Posterior vena cava (tissue), 2 donors: ENCODE measurements around the gene HOXD4. TPM values are rescaled to one million over a fixed set of nuclear protein-coding genes. Genes with fewer than 3 reads are reported as not detected.

Experiments
- DNase-seq: peaks from one replicate; pipeline ENCODE4 v3.0.0-alpha.2; 2020; ENCODE audit warnings: low spot score
- intact Hi-C, 2 donors: fragments of 100-400 bp; cut with DNase I; formaldehyde crosslinking; loops; one replicate each; pipeline versions ENCODE4 v1.14.1 to v1.14.2; 2022 to 2023
- total RNA-seq, 2 donors: library from RNA; stranded (reverse); fragmentation: NEBNext Ultra II Directional; extraction: Animal tissue kit (Norgen Biotek cat#: 25700); gene quantifications; one replicate each; pipeline ENCODE4 v1.2.1, GENCODE V29; 2021
- donor health status: DM: yes; HTN: yes; CAD: no.
- donor health status: DM: yes; HTN: yes; CAD: no.

HOXD4 gene
- total RNA-seq, 2 donors from 2014 or later: 7.2 to 9.9 TPM

DNA sequence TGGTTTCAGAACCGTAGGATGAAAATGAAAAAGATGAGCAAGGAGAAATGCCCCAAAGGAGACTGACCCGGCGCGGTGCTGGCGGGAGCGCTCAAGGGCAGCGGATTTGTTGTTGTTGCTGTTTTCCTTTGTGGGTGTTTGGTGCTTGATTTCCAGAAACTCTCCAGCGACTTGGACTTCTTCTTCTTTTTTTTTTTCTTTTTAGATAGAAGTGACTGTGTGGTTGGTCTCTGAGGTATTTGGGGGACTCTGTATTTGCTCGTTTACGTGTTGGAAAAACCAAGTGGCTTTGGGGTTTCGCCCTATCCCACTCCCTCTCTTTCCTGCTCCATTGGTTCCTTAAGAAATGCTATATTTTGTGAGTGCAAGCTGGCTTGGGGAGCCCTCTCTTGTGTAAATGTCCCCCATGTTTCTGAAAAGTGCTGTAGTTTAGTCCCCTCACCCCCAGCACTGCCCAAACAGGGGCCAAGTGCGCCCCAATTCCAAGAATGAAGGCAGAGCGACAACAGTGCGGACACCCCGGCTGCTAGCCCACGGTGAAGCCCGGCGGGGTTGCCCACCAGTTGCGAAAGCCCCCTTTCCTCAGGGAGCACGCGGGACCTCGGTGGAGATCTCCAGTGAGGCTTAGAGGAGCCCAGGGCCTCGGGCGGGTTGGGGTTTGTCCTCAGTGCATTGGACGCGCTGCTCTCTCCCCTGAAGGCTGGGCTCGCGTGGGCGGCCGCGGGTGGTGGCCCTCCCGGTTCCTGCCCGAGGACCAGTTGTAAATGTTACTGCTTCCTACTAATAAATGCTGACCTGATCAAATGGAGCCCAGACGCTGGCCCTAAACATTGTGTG is 27.0 kb upstream of the HOXD4 start:
- intact Hi-C loops: loop anchor here in 1 of 2 donors (2.0 kb wide), 1 partner anchor 688 kb away; no protein-coding TSS in a partner anchor
- DNase-seq: peak; percentile 73

DNA sequence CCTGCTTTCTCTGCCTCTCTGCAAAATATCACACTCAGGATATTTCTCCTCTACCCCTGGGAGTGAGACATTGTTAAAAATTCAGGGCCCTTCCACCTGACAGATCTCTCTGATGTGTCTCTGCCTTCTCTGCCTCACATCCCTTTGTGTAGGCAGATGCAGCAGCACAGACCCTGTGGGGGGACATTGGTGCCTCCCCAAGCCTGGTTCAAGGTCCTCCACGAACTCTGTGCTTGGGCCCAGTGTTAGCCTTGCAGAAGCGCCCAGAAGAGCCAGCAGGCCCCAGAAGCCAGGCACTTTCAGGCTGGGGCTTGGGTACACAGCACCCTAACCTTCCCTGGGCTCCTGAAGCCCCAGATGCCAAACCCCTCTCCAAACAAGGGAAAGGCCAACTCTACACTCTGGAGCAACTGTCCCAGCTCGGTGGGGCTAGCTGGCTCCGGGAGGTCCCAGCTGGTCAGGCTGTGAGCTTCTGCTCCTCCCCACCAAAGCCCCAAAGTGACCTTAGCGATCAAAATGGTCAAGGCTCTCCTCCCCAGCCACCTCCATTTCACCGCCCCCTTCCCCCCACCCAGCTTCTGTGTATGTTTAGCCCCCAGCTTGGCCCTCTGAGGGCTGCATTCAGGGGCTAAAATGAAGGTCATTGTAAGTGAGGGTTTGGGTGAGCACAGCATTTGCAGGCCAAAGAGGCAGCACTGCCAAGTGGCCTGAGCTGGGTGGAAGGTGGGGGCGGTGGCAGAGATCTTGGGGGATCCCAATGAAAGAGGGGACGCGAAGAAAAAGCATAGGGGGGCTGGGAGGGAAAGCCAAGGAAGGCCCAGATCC is 26.2 kb upstream of the HOXD4 start:
- intact Hi-C loops: loop anchor here (2.0 to 5.0 kb wide), 4 partner anchors 687 to 1037 kb away; no protein-coding TSS in a partner anchor

DNA sequence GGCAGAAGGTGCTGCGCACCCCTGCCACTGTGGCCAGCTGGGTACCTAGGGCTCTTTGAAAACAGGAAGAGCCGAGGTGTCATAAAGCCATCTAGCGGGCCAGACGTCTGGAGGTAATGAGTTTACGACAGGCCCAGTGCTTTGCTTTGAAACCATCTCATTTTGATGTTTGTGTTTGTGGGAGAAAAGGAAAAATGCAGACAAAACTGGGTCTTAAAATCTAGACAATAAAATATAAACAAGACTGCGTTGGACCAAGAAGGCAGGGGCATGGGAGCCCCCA is 25.6 kb upstream of the HOXD4 start:
- intact Hi-C loops: loop anchor here (2.0 to 5.0 kb wide), 4 partner anchors 687 to 1037 kb away; no protein-coding TSS in a partner anchor
- no peak for DNase-seq

More for the DNA sequence above, 26.2 kb upstream of the HOXD4 start:
- no peak for DNase-seq

DNA sequence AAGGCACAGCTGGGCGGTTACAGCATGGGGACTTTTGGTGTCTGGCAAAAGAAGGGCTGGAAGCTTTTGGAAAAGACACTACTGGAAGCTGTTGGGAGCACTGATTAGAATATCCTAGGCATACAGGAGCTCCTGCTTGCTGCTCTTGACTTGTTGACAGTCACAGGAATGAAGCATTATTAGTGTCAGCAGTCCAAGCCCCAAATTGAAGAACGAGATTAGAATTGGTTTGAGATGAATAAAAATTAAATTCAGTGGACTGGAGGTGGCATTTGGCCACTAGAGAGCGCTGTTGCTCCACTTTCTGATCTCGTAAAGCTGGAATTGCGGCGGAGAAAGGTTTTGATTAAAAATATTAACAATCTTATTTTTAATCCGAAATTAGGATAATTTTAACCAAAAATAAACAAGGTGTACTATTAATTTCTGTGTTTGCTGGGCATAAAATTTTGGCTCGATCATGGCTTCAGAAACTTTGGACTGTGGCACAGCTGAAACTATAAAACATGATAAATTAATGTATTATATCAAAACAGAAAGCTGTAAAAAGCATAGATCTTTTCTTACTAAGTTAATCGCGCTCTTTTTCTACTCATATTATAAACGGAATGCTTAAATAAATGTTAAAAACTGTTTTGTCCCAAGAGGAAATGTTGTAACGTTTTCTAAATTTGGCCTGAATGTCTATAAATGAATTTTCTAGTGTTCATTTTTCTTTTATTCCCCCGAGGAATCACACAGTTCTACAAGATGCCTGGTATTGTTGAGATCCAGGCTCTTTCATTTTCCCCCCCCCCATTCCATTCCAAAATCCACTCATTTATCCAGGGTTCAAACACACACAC is 24.2 kb upstream of the HOXD4 start:
- intact Hi-C loops: loop anchor here in 1 of 2 donors (5.0 kb wide), 3 partner anchors 685 to 1035 kb away; no protein-coding TSS in a partner anchor
- no peak for DNase-seq

GRCh38 chr2:176127774-176128072 is 23.6 kb upstream of the HOXD4 start:
- no peak for DNase-seq
- intact Hi-C loops: loop anchor here (2.0 to 5.0 kb wide), 4 partner anchors 685 to 1035 kb away; no protein-coding TSS in a partner anchor

DNA sequence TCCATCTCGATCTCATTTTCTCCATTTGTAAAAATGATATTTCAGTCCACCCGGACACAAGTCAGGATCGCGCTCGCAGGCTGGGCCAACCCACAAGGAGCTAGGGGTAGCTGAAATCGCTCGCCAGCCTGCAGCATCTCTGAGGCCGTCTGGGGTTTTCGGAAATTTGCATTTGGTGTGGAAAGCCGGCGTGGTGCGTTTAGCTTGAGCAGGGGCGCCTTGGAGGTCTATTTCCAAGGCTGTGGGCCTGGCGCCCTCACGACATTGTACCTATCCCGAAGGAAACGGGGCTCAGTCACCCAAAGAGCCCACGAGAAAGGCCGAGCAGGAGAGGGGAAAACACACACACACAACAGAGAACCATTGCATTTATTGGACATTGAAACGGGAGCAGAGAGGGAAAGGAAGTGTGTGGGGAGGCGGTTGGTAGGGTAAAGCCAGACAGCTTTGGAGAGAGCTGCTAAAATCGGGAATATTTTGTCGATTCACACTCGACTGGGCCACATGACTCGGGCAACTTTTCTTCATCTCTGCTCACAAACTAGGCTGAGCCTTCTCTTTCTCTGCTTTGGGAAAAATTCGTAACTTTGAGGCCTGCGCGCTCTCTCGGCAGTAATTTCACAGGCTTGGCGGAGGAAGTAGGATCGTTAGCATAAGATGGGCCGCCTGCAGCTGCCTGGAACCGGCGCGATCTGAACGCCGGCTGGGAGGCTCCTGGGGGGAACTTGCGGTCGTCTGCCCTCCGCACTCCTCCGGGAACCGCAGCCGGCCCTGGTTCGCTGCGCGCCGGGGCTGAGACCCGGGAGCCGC is 23.0 kb upstream of the HOXD4 start:
- intact Hi-C loops: loop anchor here (2.0 to 5.0 kb wide), 4 partner anchors 684 to 1034 kb away; no protein-coding TSS in a partner anchor
- DNase-seq: peak; percentile 83

DNA sequence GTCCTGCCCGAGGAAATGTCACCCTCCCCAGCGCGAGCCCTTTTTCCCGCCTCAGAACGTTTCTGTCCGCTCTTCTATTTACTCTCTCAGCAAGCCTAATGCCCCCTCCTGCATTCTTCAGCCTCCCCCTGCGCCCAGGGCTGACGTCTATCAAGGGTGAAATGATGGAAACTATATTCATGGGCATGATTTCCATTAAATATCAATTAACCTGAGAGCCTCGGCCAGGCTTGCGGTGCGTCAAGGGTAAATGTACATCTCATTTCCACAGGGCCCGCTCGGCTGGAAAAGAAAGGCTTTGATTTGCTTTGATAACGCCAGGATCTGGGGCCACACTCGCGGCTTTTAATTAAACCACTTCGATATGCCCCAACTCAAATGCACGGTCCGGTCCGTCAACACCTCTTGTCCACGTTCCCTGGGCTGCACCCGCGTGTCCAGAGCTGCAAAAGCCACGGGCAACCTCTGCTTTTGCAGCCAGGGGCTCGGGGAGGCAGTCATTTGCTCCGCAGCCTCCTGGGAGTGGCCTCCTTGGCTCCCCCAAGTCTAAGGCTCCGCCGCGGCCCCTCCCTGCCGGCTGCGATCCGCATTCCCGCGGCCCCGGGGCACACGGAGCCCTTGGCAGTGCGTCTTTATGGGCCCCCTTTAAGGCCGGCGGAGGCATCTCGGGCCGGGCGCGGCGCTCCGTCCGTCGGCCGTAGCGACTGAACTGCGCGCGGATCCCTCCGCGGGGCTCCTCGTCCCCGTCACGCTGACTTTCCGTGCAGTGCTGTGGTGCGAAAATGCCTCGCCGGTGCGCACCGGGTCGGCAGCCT is 22.2 kb upstream of the HOXD4 start, which contains the start of gene HOXD8:
HOXD8 (plus strand) TSS at position 724 of the 815 bp plus-strand sequence. CDS start 662 bp downstream, outside the sequence.
- peak; percentile 95 for DNase-seq
- intact Hi-C loops: loop anchor here (2.0 to 5.0 kb wide), 4 partner anchors 683 to 1033 kb away; no protein-coding TSS in a partner anchor

GRCh38 chr2:176129813-176130146 is 21.6 kb upstream of the HOXD4 start:
- intact Hi-C loops: loop anchor here (2.0 to 5.0 kb wide), 4 partner anchors 683 to 1033 kb away; no protein-coding TSS in a partner anchor
- peak; percentile 86 for DNase-seq

- peak; percentile 83 for DNase-seq
- intact Hi-C loops: no loop called here
Observed at GRCh38 chr2:176130147-176130956, 21.0 kb upstream of the HOXD4 start.

DNA sequence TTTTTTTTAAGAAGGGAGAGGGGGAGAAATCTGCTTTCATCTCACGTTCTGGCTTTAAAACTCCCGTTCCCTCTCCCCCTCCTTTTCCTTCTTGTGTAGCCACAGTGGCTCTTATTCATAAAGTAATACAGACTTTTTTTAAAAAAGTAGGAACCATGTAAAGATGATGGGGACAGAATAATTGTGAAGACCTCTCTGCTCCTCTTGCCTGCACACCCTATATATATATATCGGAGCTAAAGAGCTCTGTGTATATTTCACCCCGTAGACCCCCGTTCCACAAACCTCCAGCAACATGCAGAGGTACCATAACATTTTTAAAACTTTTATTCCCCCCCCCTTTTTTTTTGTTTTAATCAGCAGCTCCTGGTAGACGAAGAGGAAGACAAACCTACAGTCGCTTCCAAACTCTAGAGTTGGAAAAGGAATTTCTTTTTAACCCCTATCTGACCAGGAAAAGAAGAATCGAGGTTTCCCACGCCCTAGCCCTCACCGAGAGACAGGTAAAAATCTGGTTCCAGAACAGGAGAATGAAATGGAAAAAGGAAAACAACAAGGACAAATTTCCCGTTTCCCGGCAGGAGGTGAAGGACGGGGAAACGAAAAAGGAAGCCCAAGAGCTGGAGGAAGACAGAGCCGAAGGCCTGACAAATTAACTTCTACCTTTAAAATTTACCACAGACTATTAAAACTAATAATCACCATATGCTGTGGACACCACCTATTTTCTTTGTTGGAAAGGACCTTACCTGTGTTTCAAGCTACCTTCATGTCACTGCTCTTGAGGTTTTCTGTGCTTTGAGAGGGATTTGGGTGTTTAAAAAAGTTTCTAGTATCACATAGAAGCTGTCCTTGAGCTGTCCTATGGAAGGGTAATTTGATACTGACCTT is 20.1 kb upstream of the HOXD4 start:
- intact Hi-C loops: no loop called here
- DNase-seq: no peak

DNA sequence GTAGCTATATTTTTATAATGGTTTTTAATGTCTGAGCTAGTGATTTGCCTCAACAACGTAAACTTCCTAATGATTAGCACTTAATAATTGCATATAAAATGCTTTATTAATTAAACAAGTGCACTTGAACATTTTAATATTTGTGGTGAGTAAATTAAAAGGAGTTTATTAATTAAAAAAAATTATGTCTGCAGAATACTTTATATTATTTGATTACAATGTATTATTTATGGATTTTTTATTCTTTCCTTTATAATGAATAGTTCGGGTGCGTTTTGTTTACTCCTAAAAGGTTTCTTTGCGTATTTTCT is 19.5 kb upstream of the HOXD4 start:
- intact Hi-C loops: no loop called here
- DNase-seq: no peak

GRCh38 chr2:176132205-176133171 is 18.9 kb upstream of the HOXD4 start:
- no peak for DNase-seq

DNA sequence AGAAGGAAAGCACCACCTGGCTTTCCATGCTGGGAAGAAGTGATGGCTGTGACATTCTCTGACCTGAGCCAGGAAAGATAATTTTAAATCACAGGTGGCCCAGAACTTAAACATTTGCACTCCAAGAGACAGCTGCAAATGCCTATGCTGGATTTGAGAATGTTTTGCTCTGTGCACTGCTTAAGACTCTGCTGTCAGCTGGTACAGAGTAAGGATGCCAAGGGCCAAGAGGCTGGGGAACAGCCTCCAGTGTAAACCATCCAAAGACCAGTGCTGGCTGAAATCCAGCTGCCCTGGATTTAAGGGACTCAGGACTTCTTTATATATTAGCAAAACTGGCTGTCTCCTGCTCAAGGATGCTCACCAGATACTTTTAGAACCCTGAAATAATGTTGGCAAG is 18.0 kb upstream of the HOXD4 start:
- no peak for DNase-seq

More at GRCh38 chr2:176132205-176133171, 18.9 kb upstream of the HOXD4 start:
- intact Hi-C loops: no loop called here

GRCh38 chr2:176134035-176134434 is 17.3 kb upstream of the HOXD4 start:
- intact Hi-C loops: no loop called here
- DNase-seq: no peak

More for the DNA sequence above, 18.0 kb upstream of the HOXD4 start:
- intact Hi-C loops: no loop called here

DNA sequence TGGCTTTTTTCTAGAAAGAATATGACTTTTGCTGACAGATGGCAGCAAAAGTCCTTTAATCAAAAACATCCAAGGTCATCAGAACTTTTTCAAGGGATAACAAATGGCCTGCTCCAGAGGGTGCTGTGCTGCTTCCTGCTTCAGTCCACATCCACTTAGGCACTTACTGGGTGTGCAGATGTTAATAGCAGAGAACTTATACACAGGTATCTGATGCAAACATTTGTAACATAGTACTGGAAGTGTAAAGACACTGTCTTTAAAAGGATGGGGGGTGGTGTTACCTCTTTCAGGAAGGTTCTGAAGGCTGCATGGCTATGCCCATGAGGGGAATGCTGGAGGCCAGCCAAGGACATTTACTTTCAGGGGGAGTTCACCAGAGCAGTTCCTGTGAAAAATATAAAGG is 16.3 kb upstream of the HOXD4 start:
- intact Hi-C loops: loop anchor here (5.0 kb wide), 1 partner anchor 502 kb away; no protein-coding TSS in a partner anchor
- DNase-seq: no peak
